GM21619 (cell line): ENCODE results near the gene FBN1.

Source experiments
- ATAC-seq: cut with Tn5 transposase; IDR thresholded peaks from one replicate; pipeline ENCODE4 v1.9.1; 2021; ENCODE audit not compliant: unreplicated experiment

Gene FBN1

GRCh38 chr15:48582452-48583247 is 62.9 kb downstream of the FBN1 start:
- no peak for ATAC-seq

DNA sequence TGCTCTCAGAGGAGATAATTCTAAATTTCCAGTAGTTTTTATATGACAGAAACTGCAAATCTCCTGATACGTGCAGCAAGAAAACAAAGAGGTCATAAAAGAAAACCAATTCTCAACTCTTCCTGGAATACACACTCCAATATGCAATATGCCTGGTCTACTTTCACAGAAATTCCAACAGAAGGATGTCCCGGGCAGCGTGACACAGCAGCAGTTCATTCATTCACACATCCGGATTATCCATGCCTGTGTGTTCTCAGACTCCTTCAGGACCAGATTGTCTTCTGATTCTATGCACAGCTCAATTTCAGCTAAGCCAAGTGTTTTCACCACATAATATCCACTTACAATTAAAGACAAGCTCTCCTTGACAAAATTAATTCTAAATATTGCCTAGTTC is 64.3 kb downstream of the FBN1 start:
- no peak for ATAC-seq

GRCh38 chr15:48580736-48581135 is 64.8 kb downstream of the FBN1 start:
- no peak for ATAC-seq

DNA sequence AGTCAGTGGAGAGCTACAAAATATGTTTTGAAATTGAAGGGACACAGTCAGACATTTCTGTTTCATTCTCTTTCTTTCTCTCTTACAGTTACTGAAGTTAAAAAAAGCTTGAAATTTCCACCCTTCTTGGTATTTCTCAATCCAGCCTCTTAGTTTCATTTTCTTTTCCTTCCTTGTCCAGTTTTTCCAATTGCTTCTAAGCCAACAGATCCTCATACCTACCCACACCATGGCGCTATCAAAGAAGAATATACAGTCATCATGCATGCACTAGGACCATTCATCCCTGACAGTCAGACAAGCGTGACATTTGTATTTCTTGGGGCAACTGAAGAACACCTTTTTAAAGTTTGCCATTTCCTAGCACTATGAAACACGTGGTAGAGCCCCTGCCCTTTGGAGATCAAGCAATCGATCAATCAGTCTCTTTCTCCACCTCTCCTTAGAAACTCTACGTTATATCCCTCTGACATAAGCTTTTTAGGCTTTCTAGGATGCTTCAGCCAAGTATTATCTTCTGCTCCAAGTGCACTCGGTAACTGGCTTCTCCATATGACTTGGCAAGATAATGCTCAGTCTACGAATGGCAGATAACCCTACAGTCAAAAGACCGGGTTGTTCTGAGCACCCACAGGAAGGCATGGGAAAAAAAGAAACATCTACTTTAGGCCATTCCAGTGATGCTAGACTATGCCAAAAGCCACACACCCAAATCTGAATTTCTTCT is 65.4 kb downstream of the FBN1 start:
- no peak for ATAC-seq

DNA sequence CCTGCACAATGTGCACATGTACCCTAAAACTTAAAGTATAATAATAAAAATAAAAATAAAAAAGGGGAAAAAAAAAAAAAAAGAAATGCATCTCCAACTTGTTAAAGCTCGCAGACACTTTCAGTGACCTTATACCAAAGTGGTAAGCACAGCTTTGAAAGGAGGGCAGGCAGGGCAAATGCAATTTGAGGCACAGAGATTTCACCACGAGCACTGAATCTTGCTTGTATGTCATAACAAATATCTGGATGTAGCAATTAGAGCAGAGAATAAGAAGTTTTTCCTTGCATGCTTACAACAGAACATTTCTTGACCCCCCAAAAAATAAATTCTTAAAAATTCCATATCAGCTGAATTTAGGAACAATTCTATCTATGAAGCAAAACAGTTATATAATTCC is 66.5 kb downstream of the FBN1 start:
- ATAC-seq = no peak

DNA sequence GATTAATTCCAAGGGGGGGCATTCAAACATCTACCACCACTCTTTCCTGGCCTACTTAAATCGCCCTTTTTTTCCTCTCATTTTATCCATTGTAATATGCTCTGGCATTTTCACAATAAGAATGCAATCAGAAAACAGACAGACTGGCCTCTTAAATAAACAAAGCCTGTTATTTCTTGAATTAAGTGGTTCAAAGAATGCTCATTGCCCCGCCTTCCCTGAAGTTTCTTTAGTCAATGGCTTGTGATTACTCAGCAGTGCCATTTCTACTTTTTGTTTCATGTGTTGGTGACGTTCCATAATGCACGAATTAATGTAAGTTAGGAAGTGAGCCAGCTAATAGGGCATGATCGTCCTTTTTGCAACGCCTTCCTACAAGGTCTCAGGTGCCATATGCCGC is 68.0 kb downstream of the FBN1 start:
- ATAC-seq = no peak

DNA sequence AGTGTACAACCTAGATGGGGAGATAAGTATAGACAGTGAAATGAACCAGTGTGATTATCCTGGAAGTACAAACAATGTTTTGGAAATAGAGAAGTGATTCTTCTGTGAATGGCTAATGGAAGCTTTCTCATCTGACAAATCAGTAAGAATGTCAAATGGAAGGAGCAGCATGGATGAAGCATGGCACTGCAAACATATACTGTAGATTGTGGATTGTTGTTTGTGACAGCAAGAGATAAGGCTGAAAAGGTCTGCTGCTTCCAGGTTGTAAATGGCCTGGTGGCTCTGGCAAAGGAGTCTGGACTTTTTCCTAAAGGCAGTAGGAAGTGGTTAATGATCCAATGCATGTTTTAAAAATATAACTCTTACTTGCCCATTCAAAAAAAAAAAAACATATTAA is 71.3 kb downstream of the FBN1 start:
- ATAC-seq = no peak

DNA sequence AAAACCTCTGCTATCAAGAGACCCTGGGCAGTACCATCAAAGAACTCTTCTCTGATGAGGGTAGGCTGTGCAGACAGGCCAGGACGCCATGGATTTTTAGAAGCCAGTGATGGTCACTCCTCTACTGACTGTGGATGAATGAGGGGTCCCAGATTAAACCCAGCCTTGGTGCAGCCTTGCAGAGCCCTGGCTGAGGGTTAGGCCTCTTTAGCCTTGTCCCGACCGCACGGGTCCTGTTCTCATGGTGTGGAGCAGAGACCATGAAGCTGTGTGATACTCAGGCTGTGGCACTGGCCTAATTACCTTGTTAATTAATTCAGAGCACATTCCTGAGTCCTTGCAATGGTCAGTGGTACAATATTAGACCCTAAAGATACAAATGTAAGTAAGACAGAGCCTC is 71.7 kb downstream of the FBN1 start:
- no peak for ATAC-seq

- ATAC-seq = no peak
These were observed 72.7 kb downstream of the FBN1 start for GRCh38 chr15:48572823-48573222.

DNA sequence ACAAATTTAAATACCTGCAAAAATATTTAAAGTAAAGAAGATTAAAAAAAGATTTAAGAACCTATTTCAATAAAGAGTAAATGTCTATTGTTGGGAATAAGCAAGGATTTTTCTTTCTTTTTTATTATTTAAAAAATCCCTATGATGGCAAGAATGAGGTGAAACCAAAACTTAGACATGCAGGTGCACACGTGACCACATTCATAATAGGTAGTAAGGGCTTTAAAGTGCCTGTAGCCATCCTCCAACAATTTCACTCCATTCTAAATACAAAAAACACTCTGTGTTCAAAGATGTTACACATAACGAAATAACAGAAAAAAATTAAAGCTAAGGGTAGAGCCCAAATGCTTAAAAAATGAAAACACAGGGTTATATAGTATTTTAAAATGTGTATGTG is 74.0 kb downstream of the FBN1 start:
- ATAC-seq = no peak

DNA sequence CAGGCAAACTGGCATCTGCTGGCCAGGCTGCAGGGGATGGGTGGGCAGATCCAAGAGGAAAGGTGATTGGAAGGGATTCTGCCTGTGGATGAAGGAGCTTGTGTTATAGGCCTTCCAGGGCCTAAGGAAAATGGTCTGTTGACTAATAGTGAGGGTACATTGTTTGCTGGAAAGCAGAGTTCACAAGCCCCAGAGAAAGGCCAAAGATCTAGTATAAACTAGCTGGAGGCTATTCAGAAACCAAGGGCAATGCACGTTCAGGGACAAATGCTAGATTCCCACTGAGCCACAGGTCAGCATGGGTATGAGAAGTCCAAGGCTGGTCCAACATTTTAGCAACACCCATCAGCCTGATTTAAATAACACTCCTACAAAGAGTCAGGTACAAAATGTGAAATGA is 74.7 kb downstream of the FBN1 start:
- no peak for ATAC-seq

DNA sequence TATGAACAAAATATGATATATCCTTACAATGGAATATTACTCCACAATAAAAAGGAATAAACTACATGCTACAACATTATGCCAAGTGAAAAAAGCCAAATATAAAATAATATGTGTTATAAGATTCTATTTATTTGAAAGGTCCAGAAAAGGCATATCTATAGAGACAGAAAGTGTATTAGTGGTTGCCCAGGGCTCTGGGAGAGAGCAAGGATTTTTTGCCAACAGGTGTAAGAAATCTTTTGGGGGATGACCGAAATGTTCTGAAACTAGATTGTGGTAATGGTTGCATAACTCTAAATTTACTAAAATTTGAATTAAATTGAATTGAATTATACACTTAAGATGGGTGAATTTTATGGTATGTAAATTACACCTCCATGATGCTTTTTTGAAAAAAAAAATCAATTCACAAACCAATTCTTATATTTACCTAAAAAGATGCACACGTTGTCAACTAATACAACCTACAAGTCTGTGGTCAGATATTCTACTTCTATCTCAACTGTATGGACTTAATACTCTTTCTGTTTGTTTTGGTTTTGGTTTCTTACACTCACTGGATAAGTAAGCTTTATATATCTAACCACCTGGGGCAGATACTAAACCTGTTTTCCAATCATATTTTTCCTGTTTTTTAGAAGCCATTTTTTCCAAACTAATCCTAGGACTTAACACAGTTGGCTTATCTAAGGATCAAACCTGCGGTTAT is 75.8 kb downstream of the FBN1 start:
- peak; percentile 56 for ATAC-seq

DNA sequence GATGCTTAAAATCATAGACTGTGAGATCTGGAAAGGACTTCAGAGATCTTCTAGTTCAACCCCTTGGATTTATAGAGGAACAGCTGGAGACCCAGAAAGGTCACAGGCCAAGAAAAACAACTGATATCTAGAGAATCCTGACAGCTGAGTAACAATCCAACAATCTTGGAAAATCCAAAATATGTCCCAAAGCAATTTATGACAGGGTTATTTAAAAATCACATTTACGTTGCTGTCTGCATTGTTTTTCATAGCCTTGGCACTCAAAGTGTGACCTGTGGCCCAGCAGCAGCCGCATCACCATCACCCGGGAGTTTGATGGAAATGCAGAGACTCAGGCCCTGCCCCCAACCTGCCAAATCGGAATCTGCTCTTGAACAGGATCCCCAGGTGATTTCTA is 78.8 kb downstream of the FBN1 start:
- ATAC-seq = no peak

GRCh38 chr15:48565560-48566482 is 79.7 kb downstream of the FBN1 start:
- no peak for ATAC-seq

DNA sequence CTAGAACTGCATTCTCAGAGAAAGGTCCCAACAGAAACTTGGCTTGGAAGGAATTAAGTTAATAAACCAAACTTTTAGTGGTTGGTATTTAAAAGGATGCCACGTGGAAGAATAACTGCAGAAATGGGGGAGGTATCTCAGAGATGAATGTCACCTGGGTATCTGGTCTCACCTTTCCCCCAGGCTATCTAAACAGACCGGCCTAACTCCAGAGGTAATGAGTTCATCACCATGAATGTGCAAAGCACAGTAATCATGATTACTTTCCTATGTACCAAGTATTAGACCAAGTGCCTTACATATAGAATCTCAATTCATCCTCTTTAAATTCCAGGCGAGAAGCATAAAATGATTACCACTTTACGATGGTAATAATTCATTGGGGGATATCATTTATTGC is 80.8 kb downstream of the FBN1 start:
- ATAC-seq = no peak

- ATAC-seq = no peak
These were observed 81.6 kb downstream of the FBN1 start for GRCh38 chr15:48563934-48564333.

DNA sequence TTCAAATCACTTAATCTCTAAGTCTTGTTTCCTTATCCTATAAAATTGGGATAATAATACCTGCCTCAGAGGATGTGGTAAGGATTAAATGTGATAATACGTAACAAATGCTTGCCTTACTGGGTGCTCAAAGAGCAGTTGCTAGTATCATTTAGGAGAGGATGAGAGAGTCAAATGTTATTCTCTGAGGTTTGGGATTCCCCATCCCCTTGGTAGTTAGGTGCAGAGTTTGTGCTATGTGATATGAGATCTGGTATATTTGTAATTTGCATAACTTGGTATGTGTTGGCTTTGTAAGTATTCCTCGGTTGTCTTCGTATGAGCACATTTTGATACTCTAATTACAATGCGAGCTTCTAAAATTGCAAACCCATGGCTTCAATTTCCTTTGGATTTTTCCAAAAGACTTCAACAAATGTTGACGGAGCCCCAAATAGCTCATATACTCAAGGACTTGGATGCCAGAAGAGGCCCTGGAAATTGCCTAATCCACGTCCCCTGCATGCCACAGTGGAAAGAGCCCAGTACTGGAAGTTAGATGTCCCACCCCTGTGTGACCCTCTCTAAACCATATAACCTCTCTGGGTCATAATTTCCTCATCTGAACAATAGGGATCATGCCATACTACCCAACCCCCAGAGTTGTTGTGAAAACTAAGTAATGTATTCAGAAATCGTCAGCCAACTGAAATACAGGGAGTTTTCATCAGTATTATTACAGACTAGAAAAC is 85.0 kb downstream of the FBN1 start:
- peak; percentile 74 for ATAC-seq

- ATAC-seq = no peak
These were observed 86.2 kb downstream of the FBN1 start for GRCh38 chr15:48559285-48559684.

DNA sequence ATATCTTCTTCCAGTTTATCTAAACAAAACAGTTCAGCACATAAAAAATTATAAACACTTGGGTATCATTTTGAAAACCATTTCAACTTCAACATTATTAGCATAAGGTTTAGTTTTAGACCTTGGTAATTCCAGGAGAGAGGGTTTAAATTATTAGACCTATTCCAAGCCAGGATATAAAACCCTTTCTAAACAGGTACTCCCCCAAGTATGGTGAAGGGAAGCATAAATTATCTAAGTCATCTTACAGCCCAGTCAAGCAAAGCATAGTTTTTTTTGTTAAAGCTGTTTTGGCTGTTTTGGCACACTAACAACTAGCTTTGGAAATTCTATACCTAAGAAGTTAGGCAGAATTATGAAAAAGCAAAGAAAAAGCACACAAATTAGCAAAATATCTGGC is 87.3 kb downstream of the FBN1 start:
- ATAC-seq = no peak

DNA sequence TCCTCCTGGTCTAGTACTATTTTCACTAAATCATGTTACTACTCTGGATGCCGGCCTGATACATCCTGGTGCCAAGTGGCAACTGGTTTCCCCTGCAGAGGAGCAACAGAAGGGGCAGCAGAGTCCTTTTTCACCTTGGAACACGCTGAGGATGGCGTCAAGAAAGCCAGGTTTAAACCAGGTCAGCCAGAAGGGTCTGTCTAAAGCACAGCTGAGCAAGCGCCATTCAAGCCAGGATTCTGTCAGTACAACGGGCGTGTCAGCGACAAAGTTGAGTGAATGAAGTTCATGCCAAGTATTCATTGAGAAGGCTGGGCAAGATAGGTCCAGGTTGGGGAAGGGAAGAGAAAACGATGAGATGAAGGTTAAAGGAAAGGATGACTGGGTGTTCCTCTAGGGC is 88.2 kb downstream of the FBN1 start:
- ATAC-seq = no peak
